Activated T-cell treated with anti-CD3 and anti-CD28 coated beads, Interleukin-2, amount 50 U/mL, for 48 hours (primary cell): ENCODE measurements around the gene GBF1.
A peak's percentile ranks its signal among the peaks of the same experiment; 100 is the strongest.

Experiments
- DNase-seq, 2 experiments: peaks; one replicate each; pipeline ENCODE4 v3.0.0-alpha.2; 2020

The GBF1 gene

GRCh38 chr10:102397222-102398171 is 152.2 kb downstream of the GBF1 start:
- DNase-seq, result no peak

- DNase-seq, result no peak
These were observed 153.1 kb downstream of the GBF1 start for GRCh38 chr10:102398172-102399020.

- DNase-seq, result peak; percentile 93
These were observed 154.1 kb downstream of the GBF1 start for GRCh38 chr10:102399217-102400021.

- peak in 1 of 2 experiments; percentile 20 for DNase-seq
These were observed 154.7 kb downstream of the GBF1 start for GRCh38 chr10:102400076-102400475.

GRCh38 chr10:102400598-102401341 is 155.4 kb downstream of the GBF1 start:
- no peak for DNase-seq

- DNase-seq, result no peak
These were observed 156.0 kb downstream of the GBF1 start for GRCh38 chr10:102401342-102401654.

GRCh38 chr10:102401735-102402511 is 156.6 kb downstream of the GBF1 start:
- DNase-seq, result no peak

- no peak for DNase-seq
These were observed 157.2 kb downstream of the GBF1 start for GRCh38 chr10:102402512-102402896.

GRCh38 chr10:102403115-102403514 is 157.8 kb downstream of the GBF1 start:
- DNase-seq, result no peak

GRCh38 chr10:102404361-102405107 is 159.2 kb downstream of the GBF1 start:
- no peak for DNase-seq

GRCh38 chr10:102405108-102405571 is 159.8 kb downstream of the GBF1 start:
- DNase-seq, result no peak

- no peak for DNase-seq
These were observed 160.3 kb downstream of the GBF1 start for GRCh38 chr10:102405632-102406031.

- DNase-seq, result no peak
These were observed 161.5 kb downstream of the GBF1 start for GRCh38 chr10:102406815-102407214.

GRCh38 chr10:102407425-102408130 is 162.2 kb downstream of the GBF1 start:
- no peak for DNase-seq

- peak in 1 of 2 experiments; percentile 50 for DNase-seq
These were observed 162.9 kb downstream of the GBF1 start for GRCh38 chr10:102408131-102408727.

GRCh38 chr10:102408728-102409603 is 163.6 kb downstream of the GBF1 start:
- DNase-seq, result peak; percentile 83 to 87

- peak in 1 of 2 experiments; percentile 51 for DNase-seq
These were observed 164.5 kb downstream of the GBF1 start for GRCh38 chr10:102409604-102410428.
